ENCODE measurements around the gene ATP5ME. TPM values are rescaled to one million over a fixed set of nuclear protein-coding genes. Genes with fewer than 3 reads are reported as not detected.

ATP5ME gene
- total RNA-seq, 1 experiment from 2014 or later: 330 TPM

- H3K4me2 ChIP-seq (ENCODE audit: low read length): no peak overlapping the region
- ATAC-seq (no peak), DNase-seq (ENCODE audit: low read depth, low spot score) (no peak)
- H3K36me3 ChIP-seq (ENCODE audit: control insufficient read depth in 1 of 2, insufficient read depth in 2 of 2, low read length in 2 of 2): no peaks in the 10 kb centered on the region
- intact Hi-C loops (cut with micrococcal nuclease): no loop called here
- H3K27ac ChIP-seq (ENCODE audit: low read depth, low read length): no peak overlapping the region
- H3K9ac ChIP-seq (ENCODE audit: low read length): no peak overlapping the region
- POLR2A ChIA-PET: no interaction called here
- no peak for TF ChIP-seq ZBTB33 (IDR thresholded peaks at IDR 0.05; ENCODE audit: extremely low read depth, insufficient replicate concordance, low read length)
- no peak for TF ChIP-seq FOSL1 (IDR thresholded peaks at IDR 0.05; ENCODE audit: low read depth)
- no peak for TF ChIP-seq ELF1 (IDR thresholded peaks at IDR 0.05; ENCODE audit: borderline replicate concordance, low read depth)
- no peak for TF ChIP-seq JUND (IDR thresholded peaks at IDR 0.05)
- TF ChIP-seq EGR1 (IDR thresholded peaks at IDR 0.05; ENCODE audit: low read depth): no peak
- no peak for TF ChIP-seq POLR2A (IDR thresholded peaks at IDR 0.05; ENCODE audit: borderline replicate concordance, extremely low read depth, insufficient read depth, insufficient read length)
- no peak for TF ChIP-seq RAD21 (IDR thresholded peaks at IDR 0.05; ENCODE audit: low read depth)
- no peak for TF ChIP-seq CTCF (IDR thresholded peaks at IDR 0.05 in 2 of 3, conservative IDR thresholded peaks at IDR 0.05 in 1 of 3; ENCODE audit: borderline replicate concordance in 1 of 3, insufficient read depth in 1 of 3, low read depth in 2 of 3, low read length in 2 of 3)
- TF ChIP-seq EZH2 (IDR thresholded peaks at IDR 0.05): no peak
- no peak for TF ChIP-seq SIN3A (IDR thresholded peaks at IDR 0.05; ENCODE audit: low read depth)
- no peak for TF ChIP-seq ATF3 (IDR thresholded peaks at IDR 0.05)
- H3K79me2 ChIP-seq (ENCODE audit: insufficient read depth, low read length): no peaks in the 10 kb centered on the region
- no peaks in the 10 kb centered on the region for H3K9me2 ChIP-seq (ENCODE audit: insufficient read depth)
- CTCF ChIA-PET: no interaction called here
- H3K4me1 ChIP-seq (ENCODE audit: control insufficient read depth in 1 of 2, insufficient read depth in 2 of 2, low read length in 2 of 2): no peaks in the 10 kb centered on the region
- RAD21 ChIA-PET (ENCODE audit: low non-redundant PET in 1 of 2, low total read pairs in 2 of 2, uncharacterized antibody in 2 of 2, unreplicated experiment in 2 of 2): no interaction called here
- no peaks in the 10 kb centered on the region for H3K27me3 ChIP-seq (ENCODE audit: insufficient read depth, low read length)
- no peak overlapping the region for H3K4me3 ChIP-seq (replicated peaks in 1 of 2; ENCODE audit: low read depth in 1 of 2, low read length in 2 of 2)
- no peaks in the 10 kb centered on the region for H4K20me1 ChIP-seq (ENCODE audit: insufficient read depth)
- H3K9me3 ChIP-seq (ENCODE audit: control insufficient read depth in 1 of 2, insufficient read depth in 1 of 2, low read depth in 1 of 2, low read length in 2 of 2): no peaks in the 10 kb centered on the region; a peak in 1 of 4 replicates
- no TSS peak for BruUV-seq (replicated peaks)
- H2AFZ ChIP-seq (ENCODE audit: low read depth, low read length, poor library complexity, severe bottlenecking): no peak overlapping the region
Observed at GRCh38 chr4:632926-633325, 41.1 kb downstream of the ATP5ME start.
